ENCODE measurements around the gene HNRNPAB.

GRCh38 chr5:178246624-178247279 lies 42.4 kb downstream of the HNRNPAB start:
- TF ChIP-seq CTCF (IDR thresholded peaks at IDR 0.05 in 8 of 11, conservative IDR thresholded peaks at IDR 0.05 in 3 of 11) (no peak), POLR2A (IDR thresholded peaks at IDR 0.05) (no peak), POLR2AphosphoS5 (IDR thresholded peaks at IDR 0.05) (no peak)
